T-cell (primary cell): ENCODE data around the gene EFCAB8. TPM values are rescaled to one million over a fixed set of nuclear protein-coding genes. Genes with fewer than 3 reads are reported as not detected.
A peak's percentile ranks its signal among the peaks of the same experiment; 100 is the strongest.

Experiments
- ATAC-seq, 4 experiments: fragments of 200-7000 bp in 3 of 4; fragments of 150-1000 bp in 1 of 4; cut with Tn5 transposase; replicated peaks in 1 of 4; 1 replicate in 3 of 4; 2 replicates in 1 of 4; pipeline ENCODE4 v1.10.0; 2021; ENCODE audit warnings: moderate library complexity in 3 of 4, mild to moderate bottlenecking in 2 of 4, moderate number of reproducible peaks in 1 of 4
- CTCF ChIA-PET, 2 donors: fragments of 300-600 bp; sonication (Branson Sonifier 250); formaldehyde crosslinking; loops; one replicate each; lab custom pipeline; 2022; ENCODE audit warnings: antibody characterized with exemption in 2 of 2; lab: Charles Lee
- POLR2A ChIA-PET, 2 donors: fragments of 300-600 bp; sonication (Branson Sonifier 250); formaldehyde crosslinking; loops; one replicate each; lab custom pipeline; 2022; ENCODE audit warnings: antibody characterized with exemption in 2 of 2; lab: Charles Lee
- DNase-seq, 35 experiments: peaks; one replicate each; pipeline versions ENCODE4 v3.0.0 to v3.0.0-alpha.2; 2013 to 2023
- H3K27ac ChIP-seq: one replicate; pipeline ENCODE4 v1.5.1; 2013; ENCODE audit warnings: low read length
- H3K27me3 ChIP-seq, 2 experiments: replicated peaks in 1 of 2; 1 replicate in 1 of 2; 2 replicates in 1 of 2; pipeline versions ENCODE4 v1.6.1 to v1.7.0; 2013; ENCODE audit warnings: low read length in 1 of 2, mixed read lengths in 1 of 2; ENCODE audit not compliant: control insufficient read depth in 2 of 2, insufficient read depth in 2 of 2; ENCODE audit errors: extremely low read depth in 1 of 2
- H3K36me3 ChIP-seq, 2 donors: 1 replicate in 1 of 2; 2 replicates in 1 of 2; pipeline versions ENCODE4 v1.6.1 to v1.7.0; 2013; ENCODE audit warnings: low read length in 1 of 2; ENCODE audit not compliant: control insufficient read depth in 2 of 2, insufficient read depth in 1 of 2; ENCODE audit errors: extremely low read depth in 1 of 2
- H3K4me1 ChIP-seq, 2 experiments: 1 replicate in 1 of 2; 2 replicates in 1 of 2; pipeline versions ENCODE4 v1.6.1 to v1.7.0; 2013; ENCODE audit warnings: low read length in 2 of 2, mixed read lengths in 1 of 2; ENCODE audit not compliant: insufficient read depth in 2 of 2, control insufficient read depth in 1 of 2; ENCODE audit errors: extremely low read depth in 1 of 2
- H3K4me3 ChIP-seq, 2 donors: 1 replicate in 1 of 2; 2 replicates in 1 of 2; pipeline versions ENCODE4 v1.5.1 to v1.7.0; 2013; ENCODE audit warnings: mild to moderate bottlenecking in 2 of 2, low read length in 1 of 2, moderate library complexity in 1 of 2; ENCODE audit not compliant: control insufficient read depth in 1 of 2; ENCODE audit errors: extremely low read depth in 1 of 2
- H3K9me3 ChIP-seq: 2 replicates; pipeline ENCODE4 v1.7.0; 2013
- H3K27ac Mint-ChIP-seq, 2 donors: one replicate each; pipeline ENCODE4 v1.8.0; 2020 to 2021; ENCODE audit warnings: mild to moderate bottlenecking in 2 of 2, mixed read lengths in 2 of 2
- H3K27me3 Mint-ChIP-seq, 2 donors: one replicate each; pipeline ENCODE4 v1.8.0; 2021 to 2022; ENCODE audit warnings: mixed read lengths in 2 of 2
- H3K36me3 Mint-ChIP-seq: one replicate; pipeline ENCODE4 v1.8.0; 2021; ENCODE audit warnings: mixed read lengths
- H3K4me1 Mint-ChIP-seq, 3 donors: one replicate each; pipeline ENCODE4 v1.8.0; 2020 to 2022; ENCODE audit warnings: mixed read lengths in 3 of 3, mild to moderate bottlenecking in 1 of 3
- H3K4me3 Mint-ChIP-seq, 3 donors: one replicate each; pipeline ENCODE4 v1.8.0; 2020 to 2022; ENCODE audit warnings: mild to moderate bottlenecking in 3 of 3, mixed read lengths in 3 of 3, moderate library complexity in 3 of 3
- H3K9me3 Mint-ChIP-seq, 3 donors: one replicate each; pipeline ENCODE4 v1.8.0; 2020 to 2022; ENCODE audit warnings: mixed read lengths in 3 of 3
- WGBS: methylation state at CpG from one replicate; pipeline ENCODE4 v1.1.5; 2013; ENCODE audit warnings: missing lambda C conversion rate; ENCODE audit not compliant: insufficient coverage; 5-methylcytosine and 5-hydroxymethylcytosine counted together
- total RNA-seq, 35 experiments: library from RNA in 6 of 35; stranded (reverse) in 6 of 35; fragments of 120-200 nt in 1 of 35; gene quantifications; one replicate each; pipeline versions ENCODE4 v1.2.1 to v1.2.4 and lab custom pipeline; 2013 to 2026

The EFCAB8 gene
- total RNA-seq, 5 donors from 2014 or later (not counting 1 experiment from before 2014, with no cell fraction given): 0.80 to 1.5 (median 1.2) TPM

DNA sequence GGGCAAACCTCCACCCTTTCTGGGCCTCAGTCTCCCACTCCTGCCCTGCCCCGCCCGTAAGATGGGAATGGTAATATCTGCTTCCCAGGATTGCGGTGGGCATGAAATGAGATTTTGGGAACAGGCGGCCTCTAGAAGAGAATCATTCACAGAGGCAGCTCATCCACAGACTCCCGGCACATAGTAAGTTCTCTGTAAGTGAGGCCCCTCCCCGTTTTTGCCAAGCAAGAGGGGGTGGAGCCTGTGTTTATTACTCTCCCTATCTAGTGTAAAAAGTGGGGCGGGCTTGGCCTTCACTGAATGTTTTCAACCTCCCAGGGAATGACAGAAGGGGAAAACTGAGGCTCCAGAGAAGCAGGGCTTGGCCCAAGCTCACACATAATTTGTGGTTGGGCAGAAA lies 125.5 kb downstream of the EFCAB8 start:
- Histone ChIP-seq H3K9me3 (no peaks in the 10 kb centered on the region), H3K4me3 (no peak overlapping the region), H3K4me1 (peaks cover 0 to 3% of the 10 kb centered on the region in 2 experiments), H3K27me3 (peaks cover 0 to 2% of the 10 kb centered on the region in 2 experiments), H3K36me3 (no peaks in the 10 kb centered on the region), H3K27ac (no peak overlapping the region)
- Mint-ChIP-seq H3K27me3 (no peaks in the 10 kb centered on the region), H3K27ac (peak overlapping the region in 1 of 2 donors; percentile 68), H3K9me3 (no peaks in the 10 kb centered on the region), H3K36me3 (no peaks in the 10 kb centered on the region), H3K4me1 (peaks cover 6 to 31% (median 13%) of the 10 kb centered on the region in 3 donors), H3K4me3 (no peak overlapping the region)
- 100% methylated on average over 1 of the region's 7 CpGs for WGBS
- ChIA-PET POLR2A (no interaction called here), CTCF (no interaction called here)
- DNase-seq: no peak
- ATAC-seq: no peak

DNA sequence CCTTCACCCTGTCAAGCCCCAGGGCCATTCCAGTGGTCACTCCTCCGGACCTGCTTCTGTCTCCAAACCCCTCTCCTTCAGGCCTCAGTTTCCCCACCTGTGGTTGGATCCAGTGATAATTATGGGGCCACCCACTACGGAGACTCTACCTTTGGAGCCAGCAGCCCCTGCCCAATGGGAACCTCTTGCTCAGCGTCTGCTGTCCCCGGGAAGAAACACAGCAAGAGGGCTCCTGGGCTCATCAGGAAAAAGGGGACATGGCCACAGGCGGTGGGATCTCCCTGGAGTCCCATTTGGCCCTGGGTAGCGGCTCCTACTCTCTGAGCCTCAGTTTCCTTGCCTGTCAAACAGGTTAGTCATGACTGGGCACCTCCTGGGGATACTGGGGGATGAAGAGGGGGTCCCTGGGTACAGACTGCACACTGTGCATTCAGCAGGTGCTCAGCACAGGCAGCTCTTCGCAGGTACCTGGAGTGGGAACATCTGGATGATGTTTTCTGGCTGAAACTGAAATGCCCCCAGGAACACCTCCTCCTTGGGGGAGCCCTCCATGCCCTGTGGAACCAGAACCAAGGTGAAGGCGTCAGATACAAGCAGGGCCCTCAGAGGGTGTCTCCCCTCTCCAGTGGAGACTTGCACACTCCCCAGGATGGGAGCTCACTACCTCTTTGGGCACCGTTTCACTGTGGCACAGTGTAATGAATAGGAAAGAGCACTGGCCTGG lies 126.1 kb downstream of the EFCAB8 start:
- POLR2A ChIA-PET: no interaction called here
- ATAC-seq (no peak), DNase-seq (no peak)
- no peaks in the 10 kb centered on the region for H3K36me3 ChIP-seq
- Mint-ChIP-seq H3K4me1 (peaks cover 6 to 27% (median 13%) of the 10 kb centered on the region in 3 donors), H3K4me3 (no peak overlapping the region), H3K36me3 (no peaks in the 10 kb centered on the region), H3K9me3 (no peaks in the 10 kb centered on the region), H3K27me3 (no peaks in the 10 kb centered on the region), H3K27ac (peak overlapping the region in 1 of 2 donors; percentile 68)
- H3K27ac ChIP-seq: no peak overlapping the region
- peaks cover 0 to 3% of the 10 kb centered on the region in 2 experiments for H3K4me1 ChIP-seq
- no peaks in the 10 kb centered on the region for H3K9me3 ChIP-seq
- H3K4me3 ChIP-seq: no peak overlapping the region
- H3K27me3 ChIP-seq: peaks cover 0 to 2% of the 10 kb centered on the region in 2 experiments
- CTCF ChIA-PET: no interaction called here
- 89% methylated on average over 7 of the region's 9 CpGs for WGBS

DNA sequence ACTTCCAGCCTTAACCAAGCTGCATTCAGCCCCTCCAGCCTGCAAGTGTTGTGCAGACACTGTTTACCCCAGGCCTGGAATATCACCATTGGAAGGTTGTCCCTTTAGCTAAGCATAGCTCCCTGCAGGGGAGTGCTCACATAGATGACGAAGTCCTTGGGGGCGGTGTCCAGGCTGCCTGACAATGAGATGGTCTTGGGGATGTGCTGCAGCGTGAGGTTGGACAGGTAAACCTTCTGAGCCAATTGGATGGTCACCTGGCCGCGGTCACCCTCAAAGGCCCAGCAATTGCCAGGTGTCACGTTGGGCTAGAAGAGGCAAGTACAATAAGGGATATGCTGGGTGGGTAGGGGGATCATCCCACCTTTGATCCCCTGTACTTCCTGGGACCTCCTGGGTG lies 126.9 kb downstream of the EFCAB8 start:
- H3K4me1 ChIP-seq: peaks cover 0 to 3% of the 10 kb centered on the region in 2 experiments
- 83% methylated on average over 3 of the region's 6 CpGs for WGBS
- ATAC-seq (no peak), DNase-seq (no peak)
- Mint-ChIP-seq H3K9me3 (no peaks in the 10 kb centered on the region), H3K36me3 (no peaks in the 10 kb centered on the region), H3K27me3 (no peaks in the 10 kb centered on the region), H3K4me1 (peaks cover 8 to 31% (median 15%) of the 10 kb centered on the region in 3 donors), H3K27ac (no peak overlapping the region), H3K4me3 (no peak overlapping the region)
- H3K27ac ChIP-seq: no peak overlapping the region
- CTCF ChIA-PET: no interaction called here
- H3K27me3 ChIP-seq: peaks cover 0 to 2% of the 10 kb centered on the region in 2 experiments
- H3K4me3 ChIP-seq: no peak overlapping the region
- no peaks in the 10 kb centered on the region for H3K9me3 ChIP-seq
- no peaks in the 10 kb centered on the region for H3K36me3 ChIP-seq
- POLR2A ChIA-PET: no interaction called here

DNA sequence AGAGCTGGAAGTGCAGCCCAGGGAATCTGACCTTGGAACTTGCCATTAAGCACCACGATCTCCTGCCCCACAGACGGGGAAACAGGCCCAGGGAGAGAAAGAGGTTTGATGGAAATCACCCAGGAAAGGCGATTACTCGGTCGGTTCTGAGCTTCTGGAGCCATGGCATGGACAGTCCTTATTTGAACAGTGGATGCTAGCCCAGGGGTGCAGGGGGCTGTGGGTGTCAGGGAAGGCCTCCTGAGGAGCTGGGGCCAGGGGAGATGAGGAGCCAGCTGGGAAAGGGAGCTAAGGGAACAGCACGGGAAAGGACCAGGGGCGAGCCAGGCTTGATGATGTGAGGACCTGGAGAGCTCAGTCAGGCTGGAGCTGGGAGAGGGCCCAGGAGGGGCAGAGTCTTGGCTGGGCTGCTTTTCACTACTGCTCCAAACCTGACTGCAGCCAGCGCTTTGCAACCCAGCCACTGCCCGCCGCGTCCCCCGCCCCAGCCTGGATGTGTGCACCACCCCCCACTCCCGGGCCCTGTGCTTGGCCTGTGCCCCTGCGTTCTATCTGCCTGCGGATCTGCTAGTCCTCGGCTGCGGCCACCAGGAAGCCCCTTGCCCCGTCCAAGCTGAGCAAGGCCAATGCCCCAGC lies 127.7 kb downstream of the EFCAB8 start:
- Histone ChIP-seq H3K4me1 (peaks cover 5 to 8% of the 10 kb centered on the region in 2 experiments), H3K27ac (no peak overlapping the region), H3K36me3 (no peaks in the 10 kb centered on the region), H3K9me3 (no peaks in the 10 kb centered on the region), H3K4me3 (no peak overlapping the region), H3K27me3 (peaks cover 0 to 2% of the 10 kb centered on the region in 2 experiments)
- Mint-ChIP-seq H3K36me3 (no peaks in the 10 kb centered on the region), H3K27ac (no peak overlapping the region), H3K4me1 (peaks cover 15 to 39% (median 19%) of the 10 kb centered on the region in 3 donors), H3K9me3 (no peaks in the 10 kb centered on the region), H3K27me3 (no peaks in the 10 kb centered on the region), H3K4me3 (no peak overlapping the region)
- ChIA-PET CTCF (no interaction called here), POLR2A (no interaction called here)
- 97% methylated on average over 17 of the region's 18 CpGs for WGBS
- DNase-seq (no peak), ATAC-seq (no peak)

DNA sequence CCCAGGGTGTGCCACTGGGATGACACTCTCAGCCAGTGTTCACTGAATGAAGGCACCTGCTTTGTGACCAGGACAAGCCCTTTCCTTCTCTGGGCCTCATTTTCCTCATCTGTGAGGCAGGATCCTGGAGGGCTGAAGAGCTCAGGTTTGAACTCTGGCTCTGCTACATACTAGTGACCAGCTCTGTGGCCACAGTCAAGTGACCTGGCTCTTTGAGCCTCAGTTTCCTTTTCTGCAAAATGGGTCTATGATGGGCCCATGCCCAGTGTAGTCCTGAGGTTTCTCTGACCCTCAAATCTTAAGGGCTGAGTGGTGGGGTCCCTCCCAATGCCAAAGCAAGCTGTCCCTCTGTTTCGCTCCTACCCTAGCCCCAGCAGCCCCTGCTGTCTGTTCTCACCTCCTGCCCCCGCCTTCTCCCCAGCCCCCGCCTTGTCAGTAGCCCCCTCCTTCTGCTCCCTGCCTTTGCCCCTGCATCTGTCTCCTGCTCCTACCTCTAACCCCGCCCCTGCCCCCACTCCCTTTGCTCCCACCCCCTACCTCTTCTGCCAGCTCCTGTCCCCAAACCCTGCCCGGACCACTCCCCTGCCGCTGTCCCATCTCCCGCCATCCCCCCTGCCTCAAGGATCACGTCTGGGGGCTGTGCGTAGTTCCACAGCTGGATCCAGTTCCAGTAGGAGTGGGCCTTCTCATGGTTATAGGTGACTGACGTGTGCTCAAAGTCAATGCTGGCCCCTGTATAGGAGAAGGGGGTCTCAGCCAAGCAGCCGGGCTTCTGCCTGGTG lies 128.5 kb downstream of the EFCAB8 start:
- Mint-ChIP-seq H3K4me3 (no peak overlapping the region), H3K4me1 (peaks cover 23 to 47% (median 23%) of the 10 kb centered on the region in 3 donors), H3K9me3 (no peaks in the 10 kb centered on the region), H3K27ac (no peak overlapping the region), H3K36me3 (no peaks in the 10 kb centered on the region), H3K27me3 (no peaks in the 10 kb centered on the region)
- Histone ChIP-seq H3K27me3 (peaks cover 0 to 2% of the 10 kb centered on the region in 2 experiments), H3K36me3 (no peaks in the 10 kb centered on the region), H3K4me1 (peaks cover 13 to 16% of the 10 kb centered on the region in 2 experiments), H3K4me3 (no peak overlapping the region), H3K9me3 (no peaks in the 10 kb centered on the region), H3K27ac (no peak overlapping the region)
- ChIA-PET POLR2A (no interaction called here), CTCF (no interaction called here)
- WGBS: 95% methylated on average over 3 of the region's 11 CpGs
- DNase-seq: no peak
- no peak for ATAC-seq

DNA sequence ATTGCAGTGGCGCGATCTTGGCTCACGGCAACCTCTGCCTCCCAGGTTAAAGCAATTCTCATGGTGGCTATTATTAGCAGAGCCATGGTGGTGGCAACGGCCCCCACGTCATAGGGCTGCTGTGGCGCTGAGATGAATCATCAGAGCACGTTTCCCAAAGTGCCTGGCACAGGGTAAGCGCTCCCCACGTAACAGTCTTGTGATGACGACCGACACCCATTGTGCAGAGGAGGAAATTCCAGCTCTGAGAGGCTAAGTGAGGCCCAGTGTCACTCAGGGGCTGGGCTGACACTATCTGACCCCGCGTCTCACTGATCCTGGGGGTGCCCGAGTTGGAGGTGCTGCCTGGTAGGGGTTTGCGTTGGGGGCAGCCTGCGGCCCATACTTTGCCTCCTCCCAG lies 129.3 kb downstream of the EFCAB8 start:
- Histone ChIP-seq H3K4me3 (no peak overlapping the region), H3K27me3 (peaks cover 0 to 2% of the 10 kb centered on the region in 2 experiments), H3K27ac (no peak overlapping the region), H3K4me1 (peaks cover 13 to 20% of the 10 kb centered on the region in 2 experiments), H3K36me3 (no peaks in the 10 kb centered on the region), H3K9me3 (no peaks in the 10 kb centered on the region)
- Mint-ChIP-seq H3K9me3 (no peaks in the 10 kb centered on the region), H3K27ac (no peak overlapping the region), H3K36me3 (no peaks in the 10 kb centered on the region), H3K4me3 (no peak overlapping the region), H3K27me3 (no peaks in the 10 kb centered on the region), H3K4me1 (peaks cover 28 to 52% (median 28%) of the 10 kb centered on the region in 3 donors)
- POLR2A ChIA-PET: no interaction called here
- CTCF ChIA-PET: no interaction called here
- ATAC-seq (no peak), DNase-seq (no peak)
- 73% methylated on average over 11 of the region's 16 CpGs for WGBS
